Stimulated activated CD4-positive, alpha-beta T cell treated with anti-CD3 and anti-CD28 coated beads, Interleukin-1b, Interleukin-23, amount 100 ng/mL, for 48 hours (primary cell): Measurements from ENCODE around the gene STARD3.

Experiments used
- DNase-seq: peaks from one replicate; pipeline ENCODE4 v3.0.0-alpha.2; 2020

The STARD3 gene

GRCh38 chr17:39604911-39605491 is 31.9 kb upstream of the STARD3 start:
- no peak for DNase-seq

- DNase-seq = no peak
Measured at GRCh38 chr17:39605492-39606433, 31.2 kb upstream of the STARD3 start.

GRCh38 chr17:39606434-39607056 is 30.4 kb upstream of the STARD3 start:
- DNase-seq = no peak

- DNase-seq = no peak
Measured at GRCh38 chr17:39607057-39607850, 29.7 kb upstream of the STARD3 start.

- DNase-seq = no peak
Measured at GRCh38 chr17:39607851-39608130, 29.2 kb upstream of the STARD3 start, which contains the start of gene NEUROD2. Gene NEUROD2 (minus strand): TSS chr17:39607920. CDS start chr17:39606599, 1,321 bp downstream.

- DNase-seq = no peak
Measured at GRCh38 chr17:39608142-39608981, 28.6 kb upstream of the STARD3 start.

- DNase-seq = no peak
Measured at GRCh38 chr17:39609416-39610025, 27.4 kb upstream of the STARD3 start.

GRCh38 chr17:39611401-39612112 is 25.4 kb upstream of the STARD3 start:
- no peak for DNase-seq

- DNase-seq = no peak
Measured at GRCh38 chr17:39612291-39612894, 24.6 kb upstream of the STARD3 start.

- no peak for DNase-seq
Measured at GRCh38 chr17:39612935-39613464, 23.9 kb upstream of the STARD3 start.

GRCh38 chr17:39614545-39615157 is 22.3 kb upstream of the STARD3 start:
- DNase-seq = no peak

- DNase-seq = no peak
Measured at GRCh38 chr17:39615434-39615833, 21.5 kb upstream of the STARD3 start.

- DNase-seq = no peak
Measured at GRCh38 chr17:39617100-39617445, 19.9 kb upstream of the STARD3 start.

- peak; percentile 41 for DNase-seq
Measured at GRCh38 chr17:39617446-39618245, 19.3 kb upstream of the STARD3 start.

- no peak for DNase-seq
Measured at GRCh38 chr17:39618246-39618913, 18.6 kb upstream of the STARD3 start.

GRCh38 chr17:39618956-39619785 is 17.8 kb upstream of the STARD3 start:
- DNase-seq = no peak

- DNase-seq = no peak
Measured at GRCh38 chr17:39619786-39620101, 17.2 kb upstream of the STARD3 start.
